22Rv1 (cell line): ENCODE results near the gene FGD6.

Experiments used
- H3K27ac ChIP-seq: fragments of 450-650 bp; 2 replicates; pipeline ENCODE4 v1.5.1; 2017
- ZFX ChIP-seq: fragments of 450-650 bp; IDR thresholded peaks from 2 replicates; pipeline ENCODE4 v1.6.1; 2017; ENCODE audit warnings: antibody characterized with exemption, borderline replicate concordance
- TF ChIP-seq, protein P1 (sequence below): fragments of 450-650 bp; IDR thresholded peaks from 2 replicates; pipeline ENCODE4 v1.5.1; 2017; ENCODE audit warnings: mild to moderate bottlenecking

Gene FGD6

GRCh38 chr12:95105540-95105939 lies 111.7 kb downstream of the FGD6 start:
- TF ChIP-seq, protein P1, sequence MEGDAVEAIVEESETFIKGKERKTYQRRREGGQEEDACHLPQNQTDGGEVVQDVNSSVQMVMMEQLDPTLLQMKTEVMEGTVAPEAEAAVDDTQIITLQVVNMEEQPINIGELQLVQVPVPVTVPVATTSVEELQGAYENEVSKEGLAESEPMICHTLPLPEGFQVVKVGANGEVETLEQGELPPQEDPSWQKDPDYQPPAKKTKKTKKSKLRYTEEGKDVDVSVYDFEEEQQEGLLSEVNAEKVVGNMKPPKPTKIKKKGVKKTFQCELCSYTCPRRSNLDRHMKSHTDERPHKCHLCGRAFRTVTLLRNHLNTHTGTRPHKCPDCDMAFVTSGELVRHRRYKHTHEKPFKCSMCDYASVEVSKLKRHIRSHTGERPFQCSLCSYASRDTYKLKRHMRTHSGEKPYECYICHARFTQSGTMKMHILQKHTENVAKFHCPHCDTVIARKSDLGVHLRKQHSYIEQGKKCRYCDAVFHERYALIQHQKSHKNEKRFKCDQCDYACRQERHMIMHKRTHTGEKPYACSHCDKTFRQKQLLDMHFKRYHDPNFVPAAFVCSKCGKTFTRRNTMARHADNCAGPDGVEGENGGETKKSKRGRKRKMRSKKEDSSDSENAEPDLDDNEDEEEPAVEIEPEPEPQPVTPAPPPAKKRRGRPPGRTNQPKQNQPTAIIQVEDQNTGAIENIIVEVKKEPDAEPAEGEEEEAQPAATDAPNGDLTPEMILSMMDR, result no peak
- TF ChIP-seq ZFX, result no peak
- no peak overlapping the region for H3K27ac ChIP-seq

- H3K27ac ChIP-seq, result no peak overlapping the region
- TF ChIP-seq, protein P1, result no peak
- no peak for TF ChIP-seq ZFX
Observed at GRCh38 chr12:95104919-95105452, 112.3 kb downstream of the FGD6 start.

GRCh38 chr12:95102916-95103671 lies 114.2 kb downstream of the FGD6 start:
- no peak for TF ChIP-seq ZFX
- TF ChIP-seq, protein P1, result no peak
- H3K27ac ChIP-seq, result peak overlapping the region; percentile 85

DNA sequence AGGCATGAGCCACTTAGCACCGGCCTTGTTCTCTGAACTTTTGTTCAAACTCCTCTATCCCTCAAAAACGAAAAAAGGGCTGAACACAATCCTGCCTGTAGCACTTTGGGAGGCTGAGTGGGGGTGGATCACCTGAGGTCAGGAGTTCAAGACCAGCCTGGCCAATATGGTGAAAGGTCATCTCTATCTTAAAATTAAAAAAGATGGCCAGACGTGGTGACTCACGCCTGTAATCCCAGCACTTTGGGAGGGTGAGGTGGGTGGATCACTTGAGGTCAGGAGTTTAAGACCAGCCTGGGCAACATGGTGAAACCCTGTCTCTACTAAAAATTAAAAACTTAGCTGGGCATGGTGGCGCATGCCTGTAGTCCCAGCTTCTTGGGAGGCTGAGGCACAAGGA lies 115.3 kb downstream of the FGD6 start:
- H3K27ac ChIP-seq, result peak overlapping the region; percentile 85

DNA sequence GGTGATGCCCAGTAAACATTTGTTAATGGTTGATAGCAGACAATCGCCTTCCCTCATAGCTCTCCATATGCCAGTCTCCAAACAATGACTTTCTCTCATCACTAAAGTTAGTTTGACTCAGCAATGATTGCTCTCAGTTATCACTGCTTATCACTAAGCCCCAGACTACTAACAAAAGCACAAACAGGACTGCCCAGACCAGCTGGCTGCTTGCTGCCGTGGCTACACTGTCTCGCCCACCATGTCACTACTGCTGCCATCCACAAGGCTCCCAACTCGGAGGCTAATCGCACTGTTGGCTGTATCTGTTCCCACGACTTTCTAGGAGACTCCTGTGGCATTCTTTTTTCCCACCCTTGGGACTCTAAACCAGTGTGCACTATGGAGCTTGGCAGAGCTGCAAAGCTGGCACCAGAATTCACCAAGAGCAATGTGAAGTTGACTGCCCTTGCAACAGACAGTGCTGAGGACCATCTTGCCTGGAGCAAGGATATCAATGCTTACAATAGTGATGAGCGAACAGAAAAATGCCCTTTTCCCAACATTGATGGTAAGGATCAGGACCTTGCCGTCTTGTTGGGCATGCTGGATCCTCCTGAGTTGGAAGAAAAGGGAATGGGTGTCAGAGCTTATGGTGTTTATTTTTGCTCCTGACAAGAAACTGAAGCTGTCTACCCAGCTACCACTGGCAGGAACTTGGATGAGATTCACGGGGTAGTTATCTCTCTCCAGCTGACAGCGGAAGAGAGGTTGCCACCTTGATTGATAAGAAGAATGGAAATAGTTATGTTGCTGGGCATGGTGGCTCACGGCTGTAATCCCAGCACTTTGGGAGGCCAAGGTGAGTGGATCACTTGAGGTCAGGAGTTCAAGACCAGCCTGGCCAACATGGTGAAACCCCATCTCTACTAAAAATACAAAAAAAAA lies 116.7 kb downstream of the FGD6 start:
- H3K27ac ChIP-seq, result no peak overlapping the region
- no peak for TF ChIP-seq ZFX
- TF ChIP-seq, protein P1, result no peak

DNA sequence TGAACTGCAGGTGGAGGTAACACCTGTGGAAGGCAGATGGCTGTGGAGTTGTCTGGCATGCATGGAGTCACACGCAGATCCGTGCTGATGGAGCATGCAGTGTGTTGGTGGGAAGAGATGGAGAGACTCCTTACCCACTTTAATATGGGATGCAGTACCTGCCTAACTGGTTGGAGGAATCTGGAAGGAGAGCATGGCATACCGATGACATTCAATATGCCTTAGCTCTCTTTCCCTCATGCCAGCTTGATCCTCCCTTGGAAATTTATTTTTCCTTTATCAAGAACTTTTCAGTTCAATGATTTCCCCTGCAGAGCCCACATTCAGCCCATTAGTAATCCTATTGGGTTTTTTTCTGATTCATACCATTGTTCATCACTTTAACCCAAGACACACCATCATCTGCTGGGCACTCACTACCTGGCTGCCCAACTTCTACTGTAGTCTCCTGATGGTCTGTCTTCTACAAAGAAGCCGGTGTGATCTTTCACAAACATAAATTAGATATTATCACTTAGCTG lies 117.9 kb downstream of the FGD6 start:
- H3K27ac ChIP-seq, result no peak overlapping the region; the same call in 1 of the 2 replicates
- TF ChIP-seq, protein P1, result no peak
- no peak for TF ChIP-seq ZFX

DNA sequence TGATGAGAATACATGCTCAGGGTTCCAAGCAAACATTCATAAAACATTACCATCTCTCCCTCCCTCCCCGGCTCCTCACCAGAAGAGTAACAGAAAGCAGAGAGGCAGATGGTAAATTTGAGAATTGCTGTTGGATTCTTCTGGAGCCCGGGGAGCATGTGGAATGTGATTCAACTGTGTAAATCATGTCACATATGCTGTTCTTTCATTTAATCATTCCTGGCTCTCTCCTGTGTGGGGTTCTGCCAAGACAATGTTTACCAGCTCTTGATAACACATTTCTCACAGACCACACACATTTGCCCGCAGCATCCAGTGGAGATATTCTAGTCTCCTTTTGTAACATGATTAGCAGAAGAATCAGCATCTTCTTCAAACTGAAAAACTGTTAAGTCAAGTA lies 120.4 kb downstream of the FGD6 start:
- no peak for TF ChIP-seq ZFX
- TF ChIP-seq, protein P1, result no peak
- peak overlapping the region; percentile 53 for H3K27ac ChIP-seq
